ENCODE data around the gene AMFR. TPM values are rescaled to one million over a fixed set of nuclear protein-coding genes. Genes with fewer than 3 reads are reported as not detected.

Gene AMFR
- total RNA-seq, 1 donor from 2014 or later, result 65.4 TPM

GRCh38 chr16:56349086-56349415 lies 76.3 kb downstream of the AMFR start:
- peak overlapping the region; percentile 54 for H3K27ac Mint-ChIP-seq

DNA sequence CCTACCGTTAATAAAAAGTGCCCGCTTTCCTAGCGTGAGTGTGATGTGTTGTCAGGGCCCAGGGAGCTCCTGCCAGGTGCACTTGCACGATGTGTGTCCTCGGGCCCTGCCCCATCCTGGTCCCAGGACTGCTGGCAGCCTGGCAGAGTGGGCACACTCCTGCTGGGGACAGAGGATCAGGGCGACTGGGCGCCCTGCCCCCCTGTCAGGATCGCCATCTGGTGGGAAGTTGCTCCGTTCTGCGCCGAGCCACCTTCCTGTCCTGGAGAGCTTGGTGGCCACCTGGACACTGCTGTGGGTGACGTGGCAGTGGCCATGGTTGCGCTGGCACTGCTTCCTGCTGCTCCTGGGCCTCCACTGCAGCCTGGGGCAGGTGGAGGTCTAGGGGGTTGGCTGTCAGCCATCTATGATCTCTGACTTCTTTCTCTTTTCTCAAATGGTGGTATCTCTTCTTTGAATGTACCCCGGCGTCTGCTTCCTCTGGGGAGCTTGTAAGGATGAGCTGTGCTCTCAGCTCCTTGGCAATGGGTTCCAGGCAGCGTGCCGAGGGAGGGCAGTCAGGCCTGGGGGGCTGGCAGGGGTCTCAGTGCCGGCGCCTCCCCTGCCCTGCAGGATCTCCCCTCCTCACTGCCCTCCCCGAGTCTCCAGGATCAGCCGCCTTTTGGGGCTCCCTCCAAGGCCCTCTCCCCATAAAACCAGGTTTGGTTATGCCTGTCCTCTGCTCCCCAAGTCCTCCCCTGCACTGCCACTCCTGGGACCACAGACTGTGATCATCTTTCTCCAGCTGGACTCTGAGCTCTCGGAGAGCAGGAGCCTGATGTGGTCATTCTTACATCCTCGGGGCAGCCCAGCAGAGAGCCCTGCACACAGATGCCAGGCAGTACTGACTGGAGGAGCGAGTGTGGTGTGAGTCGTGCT lies 76.9 kb downstream of the AMFR start:
- no peak for TF ChIP-seq CTCF (conservative IDR thresholded peaks at IDR 0.05)
- no peak overlapping the region for H3K4me3 Mint-ChIP-seq
- H3K36me3 Mint-ChIP-seq, result no peaks in the 10 kb centered on the region
- no peak for DNase-seq (ENCODE audit: extremely low spot score, unreplicated experiment)
- H3K27ac Mint-ChIP-seq, result no peak overlapping the region
- H3K27me3 Mint-ChIP-seq, result no peaks in the 10 kb centered on the region
- no peaks in the 10 kb centered on the region for H3K4me1 Mint-ChIP-seq (ENCODE audit: unreplicated experiment)
- no peaks in the 10 kb centered on the region for H3K9me3 Mint-ChIP-seq

More at GRCh38 chr16:56349086-56349415, 76.3 kb downstream of the AMFR start:
- Mint-ChIP-seq H3K36me3 (no peaks in the 10 kb centered on the region), H3K9me3 (no peaks in the 10 kb centered on the region), H3K27me3 (no peaks in the 10 kb centered on the region), H3K4me3 (no peak overlapping the region), H3K4me1 (ENCODE audit: unreplicated experiment) (no peaks in the 10 kb centered on the region)
- DNase-seq (ENCODE audit: extremely low spot score, unreplicated experiment), result no peak
- TF ChIP-seq CTCF (conservative IDR thresholded peaks at IDR 0.05), result peak; percentile 26

- TF ChIP-seq CTCF (conservative IDR thresholded peaks at IDR 0.05), result no peak
- Mint-ChIP-seq H3K4me1 (ENCODE audit: unreplicated experiment) (no peaks in the 10 kb centered on the region), H3K36me3 (no peaks in the 10 kb centered on the region), H3K27ac (no peak overlapping the region), H3K27me3 (no peaks in the 10 kb centered on the region), H3K9me3 (no peaks in the 10 kb centered on the region), H3K4me3 (no peak overlapping the region)
- DNase-seq (ENCODE audit: extremely low spot score, unreplicated experiment), result no peak
Observed at GRCh38 chr16:56347670-56348069, 77.7 kb downstream of the AMFR start.

DNA sequence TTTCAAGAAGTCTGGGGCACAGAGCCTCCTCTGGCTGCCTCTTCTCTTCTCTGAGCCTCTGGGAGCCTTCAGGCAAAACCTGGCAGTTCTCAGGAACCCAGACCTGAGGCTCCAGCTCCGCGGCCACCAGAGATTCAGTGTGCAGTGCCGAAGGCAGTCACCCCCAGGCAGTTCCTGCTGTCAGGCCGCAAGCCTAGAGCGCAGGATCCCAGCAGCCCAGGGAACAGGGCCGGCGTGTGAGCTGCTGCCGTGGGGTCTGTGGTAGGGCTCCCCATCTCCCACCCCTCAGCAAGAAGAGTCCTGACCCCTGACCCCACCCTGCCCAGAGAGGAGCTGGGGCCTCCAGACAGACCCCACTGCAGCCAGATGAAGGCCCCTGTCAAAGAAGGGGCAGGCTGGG lies 78.2 kb downstream of the AMFR start:
- Mint-ChIP-seq H3K4me3 (no peak overlapping the region), H3K9me3 (no peaks in the 10 kb centered on the region), H3K27ac (no peak overlapping the region), H3K27me3 (no peaks in the 10 kb centered on the region), H3K36me3 (no peaks in the 10 kb centered on the region), H3K4me1 (ENCODE audit: unreplicated experiment) (no peaks in the 10 kb centered on the region)
- TF ChIP-seq CTCF (conservative IDR thresholded peaks at IDR 0.05), result no peak
- DNase-seq (ENCODE audit: extremely low spot score, unreplicated experiment), result no peak

DNA sequence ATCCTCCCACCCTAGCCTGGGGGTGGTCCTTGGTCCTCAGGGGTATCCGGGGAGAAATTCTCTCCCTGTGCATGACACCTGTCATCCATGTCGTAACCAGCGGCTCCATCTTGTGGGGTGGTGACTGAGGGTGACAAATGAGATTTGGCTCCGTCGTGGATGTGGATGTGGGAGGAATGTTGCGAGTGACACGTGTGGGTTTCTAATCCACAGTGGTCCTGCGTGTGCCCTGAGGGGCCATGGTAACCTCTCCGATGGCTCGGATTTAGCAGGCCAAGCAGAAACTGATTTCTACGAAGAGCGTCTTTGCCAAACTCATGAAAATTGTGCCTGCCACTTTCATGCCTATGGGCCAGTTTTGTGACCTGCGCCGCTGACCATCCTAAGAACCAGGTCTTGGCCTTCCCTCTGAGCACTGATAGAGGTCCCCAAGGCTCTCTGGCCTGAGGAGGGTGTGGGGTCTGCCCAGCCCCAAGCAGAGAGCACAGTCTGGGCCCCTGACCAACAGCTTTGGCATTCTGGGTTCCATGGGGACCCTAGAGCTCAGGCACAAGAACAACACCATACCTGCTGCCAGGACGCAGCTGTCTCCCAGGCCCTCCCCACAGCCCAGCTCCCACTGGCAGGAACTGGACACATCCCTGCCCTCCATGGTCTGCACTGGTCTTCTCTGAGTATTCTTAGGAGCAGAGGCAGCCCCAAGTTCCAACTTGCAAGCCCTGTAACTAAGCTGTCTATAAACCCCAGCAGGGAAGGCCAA lies 79.0 kb downstream of the AMFR start:
- no peak for DNase-seq (ENCODE audit: extremely low spot score, unreplicated experiment)
- no peak for TF ChIP-seq CTCF (conservative IDR thresholded peaks at IDR 0.05)
- Mint-ChIP-seq H3K4me1 (ENCODE audit: unreplicated experiment) (no peaks in the 10 kb centered on the region), H3K4me3 (no peak overlapping the region), H3K9me3 (no peaks in the 10 kb centered on the region), H3K36me3 (no peaks in the 10 kb centered on the region), H3K27ac (no peak overlapping the region), H3K27me3 (no peaks in the 10 kb centered on the region)
